Activated T-helper 17 cell treated with anti-CD3 and anti-CD28 coated beads, Interleukin-2, amount 50 U/mL, for 72 hours (primary cell): ENCODE data around the gene KSR1. TPM values are rescaled to one million over a fixed set of nuclear protein-coding genes. Genes with fewer than 3 reads are reported as not detected.

Experiments used
- ATAC-seq: fragments of 150-1000 bp; cut with Tn5 transposase; replicated peaks from 2 replicates; pipeline ENCODE4 v1.10.0; 2021; ENCODE audit warnings: mild to moderate bottlenecking, moderate library complexity
- H3K27ac Mint-ChIP-seq: one replicate; pipeline ENCODE4 v1.8.0; 2022; ENCODE audit warnings: mixed read lengths
- H3K27me3 Mint-ChIP-seq: one replicate; pipeline ENCODE4 v1.8.0; 2022; ENCODE audit warnings: mixed read lengths
- H3K36me3 Mint-ChIP-seq: one replicate; pipeline ENCODE4 v1.8.0; 2022; ENCODE audit warnings: low read depth, mild to moderate bottlenecking, mixed read lengths
- H3K4me1 Mint-ChIP-seq: one replicate; pipeline ENCODE4 v1.8.0; 2022; ENCODE audit warnings: mixed read lengths
- H3K4me3 Mint-ChIP-seq: one replicate; pipeline ENCODE4 v1.8.0; 2022; ENCODE audit warnings: mild to moderate bottlenecking, mixed read lengths
- H3K9me3 Mint-ChIP-seq: one replicate; pipeline ENCODE4 v1.8.0; 2022; ENCODE audit warnings: mixed read lengths
- total RNA-seq, 2 donors: library from RNA; stranded (reverse); gene quantifications; one replicate each; pipeline ENCODE4 v1.2.3, GENCODE V29; 2022

The KSR1 gene
- total RNA-seq, 2 donors from 2014 or later = 46.1 to 52.6 TPM

- no peaks in the 10 kb centered on the region for H3K27me3 Mint-ChIP-seq
- H3K27ac Mint-ChIP-seq = peak overlapping the region; percentile 86
- H3K36me3 Mint-ChIP-seq = peaks cover 8% of the 10 kb centered on the region
- no peak for ATAC-seq
- H3K9me3 Mint-ChIP-seq = no peaks in the 10 kb centered on the region
- no peak overlapping the region for H3K4me3 Mint-ChIP-seq
- peaks cover 47% of the 10 kb centered on the region for H3K4me1 Mint-ChIP-seq
Measured at GRCh38 chr17:27479838-27480237, 23.6 kb downstream of the KSR1 start.

GRCh38 chr17:27480699-27481098 is 24.5 kb downstream of the KSR1 start:
- peak; percentile 77 for ATAC-seq
- H3K4me1 Mint-ChIP-seq = peaks cover 39% of the 10 kb centered on the region
- H3K4me3 Mint-ChIP-seq = peak overlapping the region; percentile 74
- H3K9me3 Mint-ChIP-seq = no peaks in the 10 kb centered on the region
- H3K27ac Mint-ChIP-seq = peak overlapping the region; percentile 86
- H3K27me3 Mint-ChIP-seq = no peaks in the 10 kb centered on the region
- peaks cover 8% of the 10 kb centered on the region for H3K36me3 Mint-ChIP-seq

- peak overlapping the region; percentile 86 for H3K27ac Mint-ChIP-seq
- H3K36me3 Mint-ChIP-seq = peaks cover 8% of the 10 kb centered on the region
- H3K27me3 Mint-ChIP-seq = no peaks in the 10 kb centered on the region
- H3K4me3 Mint-ChIP-seq = peak overlapping the region; percentile 74
- peak; percentile 90 for ATAC-seq
- H3K4me1 Mint-ChIP-seq = peaks cover 37% of the 10 kb centered on the region
- no peaks in the 10 kb centered on the region for H3K9me3 Mint-ChIP-seq
Measured at GRCh38 chr17:27481327-27481726, 25.1 kb downstream of the KSR1 start.

- H3K27ac Mint-ChIP-seq = no peak overlapping the region
Measured at GRCh38 chr17:27485125-27485524, 28.9 kb downstream of the KSR1 start.

GRCh38 chr17:27485716-27486495 is 29.7 kb downstream of the KSR1 start:
- Mint-ChIP-seq H3K4me1 (peaks cover 19% of the 10 kb centered on the region), H3K27me3 (no peaks in the 10 kb centered on the region), H3K36me3 (peaks cover 27% of the 10 kb centered on the region), H3K9me3 (no peaks in the 10 kb centered on the region), H3K27ac (no peak overlapping the region), H3K4me3 (no peak overlapping the region)
- ATAC-seq = no peak

More at GRCh38 chr17:27485125-27485524, 28.9 kb downstream of the KSR1 start:
- H3K9me3 Mint-ChIP-seq = no peaks in the 10 kb centered on the region
- no peaks in the 10 kb centered on the region for H3K27me3 Mint-ChIP-seq
- ATAC-seq = no peak
- H3K4me3 Mint-ChIP-seq = no peak overlapping the region
- H3K36me3 Mint-ChIP-seq = peaks cover 27% of the 10 kb centered on the region
- H3K4me1 Mint-ChIP-seq = peaks cover 27% of the 10 kb centered on the region

GRCh38 chr17:27486741-27487140 is 30.5 kb downstream of the KSR1 start:
- Mint-ChIP-seq H3K27ac (no peak overlapping the region), H3K36me3 (peaks cover 20% of the 10 kb centered on the region), H3K27me3 (no peaks in the 10 kb centered on the region), H3K4me3 (no peak overlapping the region), H3K9me3 (no peaks in the 10 kb centered on the region), H3K4me1 (peaks cover 11% of the 10 kb centered on the region)
- ATAC-seq = no peak

- ATAC-seq = no peak
- Mint-ChIP-seq H3K36me3 (peaks cover 18% of the 10 kb centered on the region), H3K4me3 (no peak overlapping the region), H3K27me3 (no peaks in the 10 kb centered on the region), H3K4me1 (peaks cover 14% of the 10 kb centered on the region), H3K9me3 (no peaks in the 10 kb centered on the region), H3K27ac (no peak overlapping the region)
Measured at GRCh38 chr17:27488231-27488630, 32.0 kb downstream of the KSR1 start.

- peaks cover 18% of the 10 kb centered on the region for H3K36me3 Mint-ChIP-seq
- peak overlapping the region; percentile 4 for H3K27ac Mint-ChIP-seq
- no peaks in the 10 kb centered on the region for H3K9me3 Mint-ChIP-seq
- no peak for ATAC-seq
- H3K27me3 Mint-ChIP-seq = no peaks in the 10 kb centered on the region
- peaks cover 17% of the 10 kb centered on the region for H3K4me1 Mint-ChIP-seq
- no peak overlapping the region for H3K4me3 Mint-ChIP-seq
Measured at GRCh38 chr17:27489045-27489715, 32.9 kb downstream of the KSR1 start.

GRCh38 chr17:27490391-27490790 is 34.1 kb downstream of the KSR1 start:
- no peak for ATAC-seq
- Mint-ChIP-seq H3K9me3 (no peaks in the 10 kb centered on the region), H3K27ac (no peak overlapping the region), H3K27me3 (no peaks in the 10 kb centered on the region), H3K4me3 (no peak overlapping the region), H3K36me3 (peaks cover 18% of the 10 kb centered on the region), H3K4me1 (peaks cover 18% of the 10 kb centered on the region)

GRCh38 chr17:27491713-27492190 is 35.5 kb downstream of the KSR1 start:
- Mint-ChIP-seq H3K36me3 (peaks cover 18% of the 10 kb centered on the region), H3K4me1 (peaks cover 18% of the 10 kb centered on the region), H3K27me3 (no peaks in the 10 kb centered on the region), H3K27ac (peak overlapping the region; percentile 41), H3K4me3 (no peak overlapping the region), H3K9me3 (no peaks in the 10 kb centered on the region)
- peak; percentile 47 for ATAC-seq

- Mint-ChIP-seq H3K4me3 (no peak overlapping the region), H3K4me1 (peaks cover 18% of the 10 kb centered on the region), H3K36me3 (peaks cover 14% of the 10 kb centered on the region), H3K27me3 (no peaks in the 10 kb centered on the region), H3K27ac (no peak overlapping the region), H3K9me3 (no peaks in the 10 kb centered on the region)
- ATAC-seq = no peak
Measured at GRCh38 chr17:27492470-27492869, 36.2 kb downstream of the KSR1 start.

- Mint-ChIP-seq H3K27ac (no peak overlapping the region), H3K4me3 (no peak overlapping the region), H3K36me3 (peaks cover 10% of the 10 kb centered on the region), H3K27me3 (no peaks in the 10 kb centered on the region), H3K4me1 (peaks cover 18% of the 10 kb centered on the region), H3K9me3 (no peaks in the 10 kb centered on the region)
- no peak for ATAC-seq
Measured at GRCh38 chr17:27493088-27493487, 36.8 kb downstream of the KSR1 start.

GRCh38 chr17:27494192-27495091 is 38.2 kb downstream of the KSR1 start:
- no peaks in the 10 kb centered on the region for H3K27me3 Mint-ChIP-seq
- H3K9me3 Mint-ChIP-seq = no peaks in the 10 kb centered on the region
- H3K4me3 Mint-ChIP-seq = no peak overlapping the region
- peaks cover 21% of the 10 kb centered on the region for H3K4me1 Mint-ChIP-seq
- peaks cover 2% of the 10 kb centered on the region for H3K36me3 Mint-ChIP-seq
- no peak overlapping the region for H3K27ac Mint-ChIP-seq
- ATAC-seq = no peak

GRCh38 chr17:27495460-27495859 is 39.2 kb downstream of the KSR1 start:
- H3K36me3 Mint-ChIP-seq = peaks cover 6% of the 10 kb centered on the region
- H3K4me1 Mint-ChIP-seq = peaks cover 17% of the 10 kb centered on the region
- no peaks in the 10 kb centered on the region for H3K27me3 Mint-ChIP-seq
- H3K27ac Mint-ChIP-seq = no peak overlapping the region
- no peak for ATAC-seq
- no peak overlapping the region for H3K4me3 Mint-ChIP-seq
- peaks cover 4% of the 10 kb centered on the region for H3K9me3 Mint-ChIP-seq
